Measurements from ENCODE around the gene TMEM179.
"Not testable (repeated sequence)": the region's sequence is repeated elsewhere in the genome, so short reads cannot be mapped to it uniquely, and the experiment has no call there.

Gene TMEM179

DNA sequence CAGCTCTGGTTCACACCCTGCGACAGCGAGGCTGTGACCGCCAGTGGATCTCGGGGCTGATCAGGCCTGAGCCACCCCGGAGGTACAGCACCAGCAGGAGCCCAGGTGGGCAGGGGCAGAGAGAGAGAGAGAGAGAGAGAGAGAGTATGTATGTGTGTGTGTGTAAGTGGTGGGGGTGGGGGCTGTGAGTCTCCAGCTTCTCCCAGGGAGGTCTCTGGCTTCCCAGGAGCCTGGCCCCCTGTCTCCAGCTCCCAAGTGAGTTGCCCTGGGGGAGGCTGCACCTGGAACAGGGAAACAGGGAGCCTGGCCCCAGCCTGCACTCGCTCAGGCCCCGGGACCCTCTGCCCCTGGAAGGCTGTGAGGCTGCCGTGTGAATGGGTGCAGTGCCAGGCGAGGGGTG, 23.1 kb downstream of the TMEM179 start:
- no peak for DNase-seq (ENCODE audit: low read depth)
- TF ChIP-seq, protein P1, sequence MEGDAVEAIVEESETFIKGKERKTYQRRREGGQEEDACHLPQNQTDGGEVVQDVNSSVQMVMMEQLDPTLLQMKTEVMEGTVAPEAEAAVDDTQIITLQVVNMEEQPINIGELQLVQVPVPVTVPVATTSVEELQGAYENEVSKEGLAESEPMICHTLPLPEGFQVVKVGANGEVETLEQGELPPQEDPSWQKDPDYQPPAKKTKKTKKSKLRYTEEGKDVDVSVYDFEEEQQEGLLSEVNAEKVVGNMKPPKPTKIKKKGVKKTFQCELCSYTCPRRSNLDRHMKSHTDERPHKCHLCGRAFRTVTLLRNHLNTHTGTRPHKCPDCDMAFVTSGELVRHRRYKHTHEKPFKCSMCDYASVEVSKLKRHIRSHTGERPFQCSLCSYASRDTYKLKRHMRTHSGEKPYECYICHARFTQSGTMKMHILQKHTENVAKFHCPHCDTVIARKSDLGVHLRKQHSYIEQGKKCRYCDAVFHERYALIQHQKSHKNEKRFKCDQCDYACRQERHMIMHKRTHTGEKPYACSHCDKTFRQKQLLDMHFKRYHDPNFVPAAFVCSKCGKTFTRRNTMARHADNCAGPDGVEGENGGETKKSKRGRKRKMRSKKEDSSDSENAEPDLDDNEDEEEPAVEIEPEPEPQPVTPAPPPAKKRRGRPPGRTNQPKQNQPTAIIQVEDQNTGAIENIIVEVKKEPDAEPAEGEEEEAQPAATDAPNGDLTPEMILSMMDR (conservative IDR thresholded peaks at IDR 0.05; ENCODE audit: low read depth, low read length): no peak
- H3K4me3 ChIP-seq (ENCODE audit: low read depth, low read length): no peak overlapping the region

DNA sequence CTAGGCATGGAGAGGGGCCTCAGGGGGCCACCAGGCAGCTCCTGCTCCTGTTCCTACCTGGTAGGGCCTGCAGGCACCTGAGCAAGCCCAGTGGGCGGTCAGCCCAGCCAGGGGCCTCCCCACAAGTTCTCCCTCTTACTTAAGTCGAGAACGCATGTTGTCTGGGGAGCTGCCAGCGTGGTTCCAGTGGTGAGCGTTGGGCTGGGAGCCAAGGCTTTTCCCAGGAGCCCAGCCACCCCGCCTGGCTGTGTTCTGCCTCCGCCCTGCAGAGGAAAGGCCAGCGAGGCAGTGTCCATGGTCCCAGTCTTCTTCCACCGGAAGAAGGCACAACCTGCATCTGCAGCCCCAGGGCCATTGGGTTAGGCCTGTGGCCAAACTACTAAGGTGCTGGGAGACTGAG, 23.6 kb downstream of the TMEM179 start:
- no peak overlapping the region for H3K4me3 ChIP-seq (ENCODE audit: low read depth, low read length)
- no peak for DNase-seq (ENCODE audit: low read depth)
- TF ChIP-seq, protein P1 (conservative IDR thresholded peaks at IDR 0.05; ENCODE audit: low read depth, low read length): no peak

DNA sequence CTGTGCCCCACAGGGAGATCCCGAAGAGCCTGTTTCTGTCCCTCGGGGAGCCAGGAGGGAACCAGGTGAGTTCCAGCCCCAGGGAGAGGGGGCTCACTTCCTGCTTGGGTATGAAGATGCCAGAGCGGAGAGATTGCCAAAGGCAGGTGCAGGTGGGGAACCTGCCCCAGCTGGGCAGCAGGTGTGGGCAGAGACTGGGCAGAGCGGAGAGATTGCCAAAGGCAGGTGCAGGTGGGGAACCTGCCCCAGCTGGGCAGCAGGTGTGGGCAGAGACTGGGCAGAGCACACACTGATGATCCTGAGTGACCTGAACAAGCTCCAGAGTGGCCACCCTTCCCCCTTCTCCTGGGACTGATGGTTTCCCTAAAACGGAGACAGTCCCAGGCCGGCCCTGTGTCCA, 24.6 kb downstream of the TMEM179 start:
- H3K4me3 ChIP-seq (ENCODE audit: low read depth, low read length); DNase-seq (ENCODE audit: low read depth): not testable (repeated sequence)

DNA sequence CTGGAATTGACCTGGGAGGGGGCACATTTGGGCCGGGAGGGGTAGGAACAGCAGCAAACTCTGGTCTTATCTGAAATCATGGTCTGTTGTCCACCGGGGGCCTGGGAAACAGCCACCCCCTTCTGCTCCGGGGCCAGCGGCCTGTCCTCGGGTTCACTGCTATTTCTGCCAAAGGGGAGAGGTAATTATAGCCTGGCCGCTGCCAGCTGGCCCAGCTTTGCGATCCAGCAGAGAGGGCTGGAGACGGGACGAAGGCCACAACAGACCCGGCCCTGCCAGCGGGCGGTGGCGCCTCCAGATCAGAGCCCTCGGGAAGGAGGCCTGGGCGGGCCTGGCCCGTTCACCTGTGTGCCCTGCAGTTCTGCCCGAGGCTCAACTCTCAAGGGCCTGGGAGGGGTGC, 25.1 kb downstream of the TMEM179 start, which contains the start of gene C14orf180:
Gene C14orf180, plus strand, starts transcription at position 258 of the 400 bp plus-strand sequence. CDS start 6,667 bp downstream, outside the sequence.
- no peak within 1 kb of the TSS for H3K4me3 ChIP-seq (ENCODE audit: low read depth, low read length)
- no peak for DNase-seq (ENCODE audit: low read depth)
- TF ChIP-seq, protein P1 (conservative IDR thresholded peaks at IDR 0.05; ENCODE audit: low read depth, low read length): no peak

DNA sequence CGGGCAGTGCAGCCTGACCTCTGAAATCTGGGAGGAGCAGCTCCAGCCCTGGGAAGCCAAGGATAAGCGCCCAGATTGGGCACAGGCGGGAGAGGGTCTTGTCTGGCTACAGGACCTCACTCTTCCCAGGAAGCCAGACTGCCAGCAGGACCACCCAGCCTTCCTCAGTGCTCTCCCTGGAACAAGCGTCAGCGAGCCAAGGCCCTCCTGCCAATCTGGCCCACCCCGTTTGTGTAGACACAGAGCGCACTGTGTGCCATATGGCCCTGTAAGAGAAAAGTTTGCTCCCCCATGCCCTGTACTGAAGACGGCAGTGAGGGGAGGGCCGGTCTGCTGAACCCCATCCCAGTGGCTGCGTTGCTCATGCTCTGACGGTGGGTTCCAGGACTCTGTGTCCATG, 26.3 kb downstream of the TMEM179 start:
- no peak overlapping the region for H3K4me3 ChIP-seq (ENCODE audit: low read depth, low read length)
- DNase-seq (ENCODE audit: low read depth): no peak
- TF ChIP-seq, protein P1 (conservative IDR thresholded peaks at IDR 0.05; ENCODE audit: low read depth, low read length): no peak

DNA sequence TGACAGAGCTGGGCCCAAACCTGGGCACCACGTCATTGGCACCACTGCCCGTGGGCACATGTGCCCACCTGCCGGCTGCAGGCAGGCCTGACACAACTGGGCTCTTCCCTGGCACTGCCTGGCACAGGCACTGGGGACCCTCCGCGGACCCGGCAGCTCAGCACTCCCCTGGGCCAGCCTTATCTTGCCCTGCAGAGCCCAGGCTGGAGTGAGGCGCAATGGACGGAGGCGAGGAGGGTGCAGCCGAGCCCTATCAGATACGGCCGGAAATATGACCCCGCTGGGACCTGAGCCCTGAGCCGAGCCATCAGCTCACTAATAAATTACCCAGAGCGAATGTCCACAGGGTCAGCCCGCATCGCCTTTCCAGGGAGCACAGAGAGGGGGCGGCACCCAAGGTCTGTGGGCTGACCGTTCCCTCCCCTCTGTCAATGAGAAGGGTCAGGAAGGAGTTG, 26.7 kb downstream of the TMEM179 start:
- TF ChIP-seq, protein P1 (conservative IDR thresholded peaks at IDR 0.05; ENCODE audit: low read depth, low read length): no peak
- no peak for DNase-seq (ENCODE audit: low read depth)
- no peak overlapping the region for H3K4me3 ChIP-seq (ENCODE audit: low read depth, low read length)

DNA sequence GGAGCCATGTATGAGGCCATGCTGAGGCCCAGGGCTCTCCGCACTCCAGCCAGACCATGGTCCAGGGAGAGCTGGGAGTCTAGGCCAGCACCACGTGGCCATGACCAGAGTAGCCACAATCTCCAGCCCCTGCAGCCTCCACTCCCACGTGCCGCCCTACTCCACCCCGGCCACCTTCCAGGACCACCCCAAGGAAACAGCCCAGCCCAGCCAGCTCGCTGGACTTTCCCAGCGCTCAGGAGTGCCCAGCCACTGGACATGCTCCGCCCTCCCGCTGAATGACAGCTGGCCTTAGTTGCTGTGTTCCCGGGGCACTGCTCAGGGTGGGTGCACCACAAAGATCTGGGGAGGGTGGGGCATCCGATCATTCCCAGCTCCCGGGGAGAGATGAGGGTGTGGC, 27.1 kb downstream of the TMEM179 start:
- TF ChIP-seq, protein P1 (conservative IDR thresholded peaks at IDR 0.05; ENCODE audit: low read depth, low read length): no peak
- DNase-seq (ENCODE audit: low read depth): no peak

DNA sequence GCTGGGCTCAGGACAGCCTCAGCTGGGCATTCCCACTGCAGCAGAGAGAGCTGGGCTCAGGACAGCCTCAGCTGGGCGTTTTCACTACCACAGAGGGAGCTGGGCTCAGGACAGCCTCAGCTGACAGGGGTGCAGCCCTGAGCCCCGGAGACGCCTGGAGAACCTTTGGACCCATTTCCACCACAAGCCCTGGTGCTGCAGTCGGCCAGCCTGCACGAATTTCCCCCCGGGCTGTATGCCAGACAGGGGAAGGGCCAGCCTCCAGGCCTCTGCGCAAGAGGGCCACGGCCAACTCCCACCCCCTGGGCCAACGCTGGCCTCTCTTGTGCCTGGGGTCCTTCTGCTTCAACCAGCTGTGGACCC, 27.6 kb downstream of the TMEM179 start:
- TF ChIP-seq, protein P1 (conservative IDR thresholded peaks at IDR 0.05; ENCODE audit: low read depth, low read length): no peak
- no peak overlapping the region for H3K4me3 ChIP-seq (ENCODE audit: low read depth, low read length)
- DNase-seq (ENCODE audit: low read depth): no peak

More for the DNA sequence above, 27.1 kb downstream of the TMEM179 start:
- H3K4me3 ChIP-seq (ENCODE audit: low read depth, low read length): no peak overlapping the region
